ENCODE measurements around the gene PHACTR3. TPM values are rescaled to one million over a fixed set of nuclear protein-coding genes. Genes with fewer than 3 reads are reported as not detected.
"Not testable (repeated sequence)": the region's sequence is repeated elsewhere in the genome, so short reads cannot be mapped to it uniquely, and the experiment has no call there.

Gene PHACTR3
- total and polyA plus RNA-seq, 2 experiments from 2014 or later = 0.45 to 0.61 TPM

GRCh38 chr20:59618131-59618530 lies 13.8 kb downstream of the PHACTR3 start:
- Mint-ChIP-seq H3K9me3 (no peaks in the 10 kb centered on the region), H3K4me1 (no peaks in the 10 kb centered on the region; the same call in 2 of the 3 replicates), H3K27me3 (ENCODE audit: insufficient read depth, low read depth, poor library complexity) (peaks cover 10% of the 10 kb centered on the region), H3K4me3 (no peak overlapping the region), H3K27ac (no peak overlapping the region), H3K36me3 (ENCODE audit: low read depth) (no peaks in the 10 kb centered on the region; the same call in 2 of the 3 replicates)
- no peak overlapping the region for H3K4me3 ChIP-seq
- no peaks in the 10 kb centered on the region for H3K79me2 ChIP-seq (replicated peaks; ENCODE audit: insufficient read depth)
- peaks cover 6% of the 10 kb centered on the region; the same call in 1 of the 2 replicates for H3K27me3 ChIP-seq (ENCODE audit: insufficient read depth)
- TF ChIP-seq JUNB (IDR thresholded peaks at IDR 0.05; ENCODE audit: unreplicated experiment) (no peak), EZH2 (IDR thresholded peaks at IDR 0.05; ENCODE audit: low read depth, unreplicated experiment) (no peak), CTCF (conservative IDR thresholded peaks at IDR 0.05; ENCODE audit: low read depth in 2 of 2) (no peak), NANOG (IDR thresholded peaks at IDR 0.05; ENCODE audit: borderline replicate concordance) (no peak), CREB1 (CRISPR knock-in tag; IDR thresholded peaks at IDR 0.05; ENCODE audit: low read depth) (no peak), EZH2phosphoT487 (IDR thresholded peaks at IDR 0.05; ENCODE audit: unreplicated experiment) (no peak)
- TF ChIP-seq, protein P1, sequence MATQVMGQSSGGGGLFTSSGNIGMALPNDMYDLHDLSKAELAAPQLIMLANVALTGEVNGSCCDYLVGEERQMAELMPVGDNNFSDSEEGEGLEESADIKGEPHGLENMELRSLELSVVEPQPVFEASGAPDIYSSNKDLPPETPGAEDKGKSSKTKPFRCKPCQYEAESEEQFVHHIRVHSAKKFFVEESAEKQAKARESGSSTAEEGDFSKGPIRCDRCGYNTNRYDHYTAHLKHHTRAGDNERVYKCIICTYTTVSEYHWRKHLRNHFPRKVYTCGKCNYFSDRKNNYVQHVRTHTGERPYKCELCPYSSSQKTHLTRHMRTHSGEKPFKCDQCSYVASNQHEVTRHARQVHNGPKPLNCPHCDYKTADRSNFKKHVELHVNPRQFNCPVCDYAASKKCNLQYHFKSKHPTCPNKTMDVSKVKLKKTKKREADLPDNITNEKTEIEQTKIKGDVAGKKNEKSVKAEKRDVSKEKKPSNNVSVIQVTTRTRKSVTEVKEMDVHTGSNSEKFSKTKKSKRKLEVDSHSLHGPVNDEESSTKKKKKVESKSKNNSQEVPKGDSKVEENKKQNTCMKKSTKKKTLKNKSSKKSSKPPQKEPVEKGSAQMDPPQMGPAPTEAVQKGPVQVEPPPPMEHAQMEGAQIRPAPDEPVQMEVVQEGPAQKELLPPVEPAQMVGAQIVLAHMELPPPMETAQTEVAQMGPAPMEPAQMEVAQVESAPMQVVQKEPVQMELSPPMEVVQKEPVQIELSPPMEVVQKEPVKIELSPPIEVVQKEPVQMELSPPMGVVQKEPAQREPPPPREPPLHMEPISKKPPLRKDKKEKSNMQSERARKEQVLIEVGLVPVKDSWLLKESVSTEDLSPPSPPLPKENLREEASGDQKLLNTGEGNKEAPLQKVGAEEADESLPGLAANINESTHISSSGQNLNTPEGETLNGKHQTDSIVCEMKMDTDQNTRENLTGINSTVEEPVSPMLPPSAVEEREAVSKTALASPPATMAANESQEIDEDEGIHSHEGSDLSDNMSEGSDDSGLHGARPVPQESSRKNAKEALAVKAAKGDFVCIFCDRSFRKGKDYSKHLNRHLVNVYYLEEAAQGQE (IDR thresholded peaks at IDR 0.05; ENCODE audit: unreplicated experiment) = no peak
- ATAC-seq = no peak
- no peaks in the 10 kb centered on the region for H3K9me2 ChIP-seq (ENCODE audit: insufficient read depth)
- H2AFZ ChIP-seq = no peak overlapping the region
- H3K4me1 ChIP-seq (ENCODE audit: insufficient read depth) = no peaks in the 10 kb centered on the region
- no peaks in the 10 kb centered on the region for H3K36me3 ChIP-seq (ENCODE audit: insufficient read depth)
- no peak overlapping the region for H3K27ac ChIP-seq (ENCODE audit: low read depth)
- no peak overlapping the region for H3K4me2 ChIP-seq
- no peaks in the 10 kb centered on the region for H3F3A ChIP-seq (replicated peaks; ENCODE audit: low read depth)
- no peak for DNase-seq (ENCODE audit: low spot score)
- H4K20me1 ChIP-seq (replicated peaks; ENCODE audit: insufficient read depth) = no peaks in the 10 kb centered on the region; the same call in 1 of the 2 replicates

DNA sequence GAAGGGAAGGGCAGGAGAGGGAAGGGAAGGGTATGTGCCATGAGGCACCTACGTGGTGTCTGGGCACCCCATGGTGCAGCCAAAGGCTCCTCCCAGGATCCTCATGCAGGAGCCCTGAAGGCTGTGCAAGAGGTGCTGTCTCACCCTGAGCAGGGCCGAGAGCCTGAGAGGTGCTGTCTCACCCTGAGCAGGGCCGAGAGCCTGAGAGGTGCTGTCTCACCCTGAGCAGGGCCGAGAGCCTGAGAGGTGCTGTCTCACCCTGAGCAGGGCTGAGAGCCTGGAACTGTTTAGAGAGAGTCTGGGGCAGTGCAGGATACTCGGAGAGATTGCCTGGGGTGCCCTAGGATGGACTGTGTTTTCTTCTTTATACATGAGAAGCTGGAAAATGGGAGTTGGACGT lies 14.2 kb downstream of the PHACTR3 start:
- H3K27me3 Mint-ChIP-seq (ENCODE audit: insufficient read depth, low read depth, poor library complexity); H3K36me3 Mint-ChIP-seq (ENCODE audit: low read depth); H3K36me3 ChIP-seq (ENCODE audit: insufficient read depth); H3K27ac ChIP-seq (ENCODE audit: low read depth); H3K4me3 ChIP-seq; H3K4me1 ChIP-seq (ENCODE audit: insufficient read depth); ATAC-seq; H3K79me2 ChIP-seq (replicated peaks; ENCODE audit: insufficient read depth); H3F3A ChIP-seq (replicated peaks; ENCODE audit: low read depth); H2AFZ ChIP-seq; H3K4me2 ChIP-seq; H3K27ac Mint-ChIP-seq; DNase-seq (ENCODE audit: low spot score); H3K27me3 ChIP-seq (ENCODE audit: insufficient read depth); H3K4me3 Mint-ChIP-seq; H3K9me3 Mint-ChIP-seq; H3K9me2 ChIP-seq (ENCODE audit: insufficient read depth); H3K4me1 Mint-ChIP-seq; H4K20me1 ChIP-seq (replicated peaks; ENCODE audit: insufficient read depth): not testable (repeated sequence)
